NCI-H345 treated with DMSO at 0.1 percent for 48 hours (cell line): Measurements from ENCODE around the gene CMTM7.
"Not testable (repeated sequence)": the region's sequence is repeated elsewhere in the genome, so short reads cannot be mapped to it uniquely, and the experiment has no call there.

Experiments
- DNase-seq: peaks from one replicate; lab custom pipeline; 2025; ENCODE audit not compliant: unreplicated experiment; lab: John Stamatoyannopoulos, UW

Gene CMTM7

GRCh38 chr3:32435911-32436815 is 44.5 kb downstream of the CMTM7 start:
- no peak for DNase-seq

GRCh38 chr3:32436816-32437189 is 45.1 kb downstream of the CMTM7 start:
- DNase-seq = no peak

GRCh38 chr3:32437896-32438295 is 46.2 kb downstream of the CMTM7 start:
- no peak for DNase-seq

GRCh38 chr3:32438596-32439344 is 47.1 kb downstream of the CMTM7 start:
- no peak for DNase-seq

- not testable (repeated sequence) for DNase-seq
Observed at GRCh38 chr3:32439421-32439820, 47.8 kb downstream of the CMTM7 start.

- DNase-seq = no peak
Observed at GRCh38 chr3:32440611-32441350, 49.1 kb downstream of the CMTM7 start.

GRCh38 chr3:32442766-32443165 is 51.1 kb downstream of the CMTM7 start:
- no peak for DNase-seq

GRCh38 chr3:32443478-32443877 is 51.8 kb downstream of the CMTM7 start:
- DNase-seq = no peak

- no peak for DNase-seq
Observed at GRCh38 chr3:32447865-32448400, 56.3 kb downstream of the CMTM7 start.

GRCh38 chr3:32448686-32449474 is 57.2 kb downstream of the CMTM7 start:
- DNase-seq = no peak

- no peak for DNase-seq
Observed at GRCh38 chr3:32449691-32450090, 58.0 kb downstream of the CMTM7 start.

- no peak for DNase-seq
Observed at GRCh38 chr3:32450426-32450825, 58.8 kb downstream of the CMTM7 start.

- no peak for DNase-seq
Observed at GRCh38 chr3:32450992-32451659, 59.5 kb downstream of the CMTM7 start.

- DNase-seq = no peak
Observed at GRCh38 chr3:32452009-32452408, 60.4 kb downstream of the CMTM7 start.

GRCh38 chr3:32453346-32453745 is 61.7 kb downstream of the CMTM7 start:
- no peak for DNase-seq

GRCh38 chr3:32454111-32454510 is 62.5 kb downstream of the CMTM7 start:
- no peak for DNase-seq

GRCh38 chr3:32454731-32455608 is 63.3 kb downstream of the CMTM7 start:
- DNase-seq = no peak

- DNase-seq = no peak
Observed at GRCh38 chr3:32455609-32456428, 64.2 kb downstream of the CMTM7 start.
